Measurements from ENCODE around the gene BCAS1. TPM values are rescaled to one million over a fixed set of nuclear protein-coding genes. Genes with fewer than 3 reads are reported as not detected.

The BCAS1 gene
- total RNA-seq, 2 donors from 2014 or later, result not detected

DNA sequence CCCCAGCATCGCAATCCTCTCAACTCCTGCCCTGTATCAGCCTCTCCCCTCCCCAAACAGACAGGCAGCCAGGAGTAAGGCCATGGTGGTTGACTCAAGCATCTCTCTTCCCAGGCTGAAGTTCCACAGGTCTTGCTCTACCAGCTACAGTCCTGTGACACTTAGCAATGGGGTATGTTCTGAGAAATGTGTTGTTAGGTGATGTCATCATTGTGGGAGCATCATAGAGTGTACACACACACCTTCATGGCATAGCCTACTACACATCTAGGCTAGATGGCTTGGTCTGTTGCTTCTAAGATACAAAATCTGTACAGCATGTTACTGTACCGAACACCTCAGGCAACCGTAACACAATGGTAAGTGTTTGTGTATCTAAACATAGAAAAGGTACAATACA is 29.5 kb upstream of the BCAS1 start:
- Histone ChIP-seq H3K27me3 (ENCODE audit: control insufficient read depth, insufficient read depth, low read length, poor library complexity, severe bottlenecking) (no peaks in the 10 kb centered on the region), H3K36me3 (ENCODE audit: control insufficient read depth, insufficient read depth, low read length) (no peaks in the 10 kb centered on the region), H3K4me1 (ENCODE audit: control insufficient read depth, insufficient read depth, low read length) (peaks cover 6% of the 10 kb centered on the region), H3K9me3 (ENCODE audit: control insufficient read depth, low read length) (no peaks in the 10 kb centered on the region), H3K4me3 (ENCODE audit: low read length) (no peak overlapping the region), H3K27ac (ENCODE audit: low read depth, low read length) (no peak overlapping the region), H3K9ac (ENCODE audit: extremely low read depth, low read length, poor library complexity, severe bottlenecking) (no peak overlapping the region)
- Mint-ChIP-seq H3K4me3 (no peak overlapping the region), H3K4me1 (peaks cover 21% of the 10 kb centered on the region), H3K27ac (no peak overlapping the region), H3K36me3 (ENCODE audit: low read depth) (no peaks in the 10 kb centered on the region), H3K9me3 (peaks cover 4% of the 10 kb centered on the region), H3K27me3 (ENCODE audit: insufficient read depth) (no peaks in the 10 kb centered on the region)
- 87 to 100% methylated on average over 1 to 3 of the region's 3 CpGs for WGBS, 2 experiments (ENCODE audit: insufficient coverage in 1 of 2, insufficient read length in 1 of 2)
- DNase-seq, result no peak
- TF ChIP-seq CTCF (conservative IDR thresholded peaks at IDR 0.05), result no peak

- no peak for TF ChIP-seq CTCF (conservative IDR thresholded peaks at IDR 0.05)
- no peak overlapping the region for H3K27ac Mint-ChIP-seq
- H3K27ac ChIP-seq (ENCODE audit: low read depth, low read length), result no peak overlapping the region
These were observed 27.7 kb upstream of the BCAS1 start for GRCh38 chr20:54098047-54098446.

GRCh38 chr20:54097236-54097529 is 26.8 kb upstream of the BCAS1 start:
- Histone ChIP-seq H3K36me3 (ENCODE audit: control insufficient read depth, insufficient read depth, low read length) (no peaks in the 10 kb centered on the region), H3K27ac (ENCODE audit: low read depth, low read length) (no peak overlapping the region), H3K9me3 (ENCODE audit: control insufficient read depth, low read length) (no peaks in the 10 kb centered on the region), H3K4me1 (ENCODE audit: control insufficient read depth, insufficient read depth, low read length) (no peaks in the 10 kb centered on the region), H3K27me3 (ENCODE audit: control insufficient read depth, insufficient read depth, low read length, poor library complexity, severe bottlenecking) (no peaks in the 10 kb centered on the region), H3K9ac (ENCODE audit: extremely low read depth, low read length, poor library complexity, severe bottlenecking) (no peak overlapping the region), H3K4me3 (ENCODE audit: low read length) (no peak overlapping the region)
- no peak for TF ChIP-seq CTCF (conservative IDR thresholded peaks at IDR 0.05)
- Mint-ChIP-seq H3K36me3 (ENCODE audit: low read depth) (no peaks in the 10 kb centered on the region), H3K4me3 (no peak overlapping the region), H3K9me3 (peaks cover 4% of the 10 kb centered on the region), H3K4me1 (peaks cover 5% of the 10 kb centered on the region), H3K27ac (no peak overlapping the region), H3K27me3 (ENCODE audit: insufficient read depth) (no peaks in the 10 kb centered on the region)
- 86 to 100% methylated on average over 1 to 2 of the region's 2 CpGs for WGBS, 2 experiments (ENCODE audit: insufficient coverage in 1 of 2, insufficient read length in 1 of 2)
- DNase-seq, result no peak

More at GRCh38 chr20:54098047-54098446, 27.7 kb upstream of the BCAS1 start:
- H3K9me3 ChIP-seq (ENCODE audit: control insufficient read depth, low read length), result no peaks in the 10 kb centered on the region
- H3K4me3 ChIP-seq (ENCODE audit: low read length), result no peak overlapping the region
- 78 to 89% methylated on average over 2 to 3 of the region's 3 CpGs for WGBS, 2 experiments (ENCODE audit: insufficient coverage in 1 of 2, insufficient read length in 1 of 2)
- no peaks in the 10 kb centered on the region for H3K4me1 ChIP-seq (ENCODE audit: control insufficient read depth, insufficient read depth, low read length)
- Mint-ChIP-seq H3K4me1 (peaks cover 9% of the 10 kb centered on the region), H3K9me3 (peaks cover 4% of the 10 kb centered on the region), H3K36me3 (ENCODE audit: low read depth) (no peaks in the 10 kb centered on the region), H3K27me3 (ENCODE audit: insufficient read depth) (no peaks in the 10 kb centered on the region), H3K4me3 (no peak overlapping the region)
- no peak for DNase-seq
- no peak overlapping the region for H3K9ac ChIP-seq (ENCODE audit: extremely low read depth, low read length, poor library complexity, severe bottlenecking)
- no peaks in the 10 kb centered on the region for H3K27me3 ChIP-seq (ENCODE audit: control insufficient read depth, insufficient read depth, low read length, poor library complexity, severe bottlenecking)
- H3K36me3 ChIP-seq (ENCODE audit: control insufficient read depth, insufficient read depth, low read length), result no peaks in the 10 kb centered on the region
